ENCODE data around the gene TNNT2.

The TNNT2 gene

GRCh38 chr1:201354901-201355295, 22.6 kb downstream of the TNNT2 start:
- DNase-seq: no peak

- no peak for DNase-seq
Observed at GRCh38 chr1:201354151-201354900, 23.2 kb downstream of the TNNT2 start.

- DNase-seq: no peak
Observed at GRCh38 chr1:201353186-201353940, 24.1 kb downstream of the TNNT2 start.

GRCh38 chr1:201351617-201352016, 25.9 kb downstream of the TNNT2 start:
- DNase-seq: no peak

GRCh38 chr1:201350884-201351283, 26.6 kb downstream of the TNNT2 start:
- DNase-seq: no peak

- no peak for DNase-seq
Observed at GRCh38 chr1:201350361-201350725, 27.1 kb downstream of the TNNT2 start.

GRCh38 chr1:201349092-201349491, 28.4 kb downstream of the TNNT2 start:
- DNase-seq: no peak

GRCh38 chr1:201348211-201348566, 29.3 kb downstream of the TNNT2 start:
- DNase-seq: no peak

- no peak for DNase-seq
Observed at GRCh38 chr1:201347498-201348210, 29.8 kb downstream of the TNNT2 start.

GRCh38 chr1:201346987-201347386, 30.5 kb downstream of the TNNT2 start:
- DNase-seq: no peak

GRCh38 chr1:201346337-201346939, 31.0 kb downstream of the TNNT2 start:
- no peak for DNase-seq

- no peak for DNase-seq
Observed at GRCh38 chr1:201345081-201345355, 32.5 kb downstream of the TNNT2 start.

GRCh38 chr1:201344206-201345080, 33.0 kb downstream of the TNNT2 start:
- DNase-seq: no peak

- no peak for DNase-seq
Observed at GRCh38 chr1:201341377-201341776, 36.1 kb downstream of the TNNT2 start.

- no peak for DNase-seq
Observed at GRCh38 chr1:201336711-201337450, 40.6 kb downstream of the TNNT2 start.

GRCh38 chr1:201335901-201336300, 41.6 kb downstream of the TNNT2 start:
- DNase-seq: no peak

GRCh38 chr1:201335174-201335870, 42.2 kb downstream of the TNNT2 start:
- DNase-seq: no peak

GRCh38 chr1:201334325-201335173, 42.9 kb downstream of the TNNT2 start:
- no peak for DNase-seq

GRCh38 chr1:201332616-201333335, 44.7 kb downstream of the TNNT2 start:
- no peak for DNase-seq

- no peak for DNase-seq
Observed at GRCh38 chr1:201332021-201332420, 45.5 kb downstream of the TNNT2 start.
